HUES6 (cell line): ENCODE measurements around the gene KHDC3L.

Experiments
- H3K27ac ChIP-seq: 2 replicates; pipeline ENCODE4 v1.7.0; 2013; ENCODE audit warnings: low read depth, mild to moderate bottlenecking, low read length, inconsistent platforms
- H3K27me3 ChIP-seq: 2 replicates; pipeline ENCODE4 v1.6.1; 2013; ENCODE audit warnings: low read length; ENCODE audit not compliant: control insufficient read depth, insufficient read depth
- H3K36me3 ChIP-seq: 2 replicates; pipeline ENCODE4 v1.6.1; 2013; ENCODE audit warnings: low read length; ENCODE audit not compliant: control insufficient read depth, insufficient read depth
- H3K4me1 ChIP-seq: 2 replicates; pipeline ENCODE4 v1.6.1; 2013; ENCODE audit warnings: low read length; ENCODE audit not compliant: control insufficient read depth, insufficient read depth
- H3K4me3 ChIP-seq: 2 replicates; pipeline ENCODE4 v1.5.1; 2013; ENCODE audit warnings: low read depth, low read length
- H3K9ac ChIP-seq: one replicate; pipeline ENCODE4 v1.6.1; 2013; ENCODE audit warnings: mild to moderate bottlenecking, low read length
- H3K9me3 ChIP-seq: 2 replicates; pipeline ENCODE4 v1.6.1; 2013; ENCODE audit warnings: low read depth, low read length; ENCODE audit not compliant: control insufficient read depth, insufficient read depth

The KHDC3L gene

DNA sequence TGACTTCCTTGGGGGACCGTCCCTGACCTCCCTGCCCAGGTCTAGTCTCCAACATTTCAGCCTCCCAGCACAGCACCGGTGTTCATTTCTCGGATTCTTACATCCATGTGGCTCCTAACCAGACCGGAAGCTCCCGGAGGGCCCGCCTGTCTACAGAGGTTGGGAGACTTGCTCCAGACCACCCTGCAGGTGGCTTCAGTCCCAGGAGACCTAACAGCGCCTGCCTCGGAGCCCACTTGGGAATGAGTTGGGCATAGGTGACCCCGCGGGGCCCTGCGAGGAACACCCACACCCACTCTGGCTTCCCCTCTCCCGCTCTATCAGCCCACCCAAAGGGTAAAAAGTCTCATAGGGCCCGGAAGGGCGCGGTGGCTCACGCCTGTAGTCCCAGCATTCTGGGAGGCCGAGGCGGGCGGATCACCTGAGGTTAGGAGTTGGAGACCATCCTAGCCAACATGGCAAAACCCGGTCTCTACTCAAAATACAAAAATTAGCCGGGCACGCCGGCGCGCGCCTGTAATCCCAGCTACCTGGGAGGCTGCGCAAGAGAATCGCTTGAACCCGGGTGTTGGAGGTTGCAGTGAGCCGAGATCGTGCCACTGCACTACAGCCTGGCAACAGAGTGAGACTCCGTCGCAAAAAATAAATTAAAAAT, 13.8 kb upstream of the KHDC3L start:
- Histone ChIP-seq H3K27me3 (no peaks in the 10 kb centered on the region), H3K27ac (peak overlapping the region; percentile 82), H3K9ac (peak overlapping the region; percentile 48)

GRCh38 chr6:73349311-73349710, 13.1 kb upstream of the KHDC3L start:
- peak overlapping the region; percentile 68 for H3K9ac ChIP-seq
- 0 out of 2 replicates have a peak overlapping the region, but pooled peaks have one; percentile 34 for H3K4me3 ChIP-seq
- peaks cover 24% of the 10 kb centered on the region for H3K4me1 ChIP-seq

More for the DNA sequence above, 13.8 kb upstream of the KHDC3L start:
- Histone ChIP-seq H3K4me3 (no peak overlapping the region), H3K36me3 (no peaks in the 10 kb centered on the region), H3K4me1 (peaks cover 24% of the 10 kb centered on the region), H3K9me3 (peaks cover 6% of the 10 kb centered on the region)

GRCh38 chr6:73353636-73354593, 8.5 kb upstream of the KHDC3L start, which contains the start of gene DPPA5:
Gene DPPA5 (minus strand): TSS chr6:73354276. CDS start chr6:73354225, 51 bp downstream.
- Histone ChIP-seq H3K27ac (no peak within 1 kb of the TSS), H3K27me3 (no peaks in the 10 kb centered on the region), H3K36me3 (no peaks in the 10 kb centered on the region), H3K9ac (no peak within 1 kb of the TSS), H3K4me1 (peaks cover 14% of the 10 kb centered on the region), H3K9me3 (peaks cover 7% of the 10 kb centered on the region; the same call in 1 of the 2 replicates), H3K4me3 (no peak within 1 kb of the TSS)

More at GRCh38 chr6:73349311-73349710, 13.1 kb upstream of the KHDC3L start:
- peaks cover 10% of the 10 kb centered on the region for H3K9me3 ChIP-seq
- H3K36me3 ChIP-seq = no peaks in the 10 kb centered on the region
- H3K27ac ChIP-seq = peak overlapping the region; percentile 98
- no peaks in the 10 kb centered on the region for H3K27me3 ChIP-seq

DNA sequence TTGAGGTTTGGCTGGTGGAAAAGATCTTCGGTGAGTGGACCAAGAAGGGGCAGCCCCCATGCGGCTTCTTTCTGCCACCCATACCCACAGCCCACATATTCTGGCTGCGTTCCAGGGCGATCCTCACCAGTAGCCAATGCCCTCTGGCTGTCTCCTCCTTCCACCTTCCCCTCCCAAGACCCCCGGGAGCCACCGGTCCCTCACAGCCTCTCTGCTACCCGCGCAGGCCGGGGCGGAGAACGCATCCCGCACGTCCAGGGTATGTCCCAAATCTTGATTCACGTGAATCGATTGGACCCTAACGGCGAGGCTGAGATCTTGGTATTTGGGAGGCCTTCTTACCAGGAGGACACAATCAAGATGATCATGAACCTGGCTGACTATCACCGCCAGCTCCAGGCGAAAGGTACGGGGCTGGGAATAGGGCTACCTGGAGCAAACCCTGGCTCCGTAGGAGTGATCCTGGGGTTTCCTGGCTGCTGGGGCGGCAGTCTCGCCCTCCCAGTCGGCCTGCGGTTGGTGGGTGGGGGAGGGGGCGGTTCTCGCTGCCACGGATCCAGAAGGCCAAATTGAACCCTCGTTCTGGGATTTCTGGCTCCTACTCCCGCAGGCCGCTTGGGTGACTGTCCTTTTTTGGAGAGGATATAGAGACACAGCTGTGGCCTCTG, 545 bp downstream of the KHDC3L start:
- Histone ChIP-seq H3K4me3 (no peak overlapping the region), H3K4me1 (peaks cover 3% of the 10 kb centered on the region; the same call in 1 of the 2 replicates), H3K9ac (no peak overlapping the region), H3K36me3 (no peaks in the 10 kb centered on the region), H3K27me3 (no peaks in the 10 kb centered on the region), H3K9me3 (peaks cover 11% of the 10 kb centered on the region), H3K27ac (no peak overlapping the region)

GRCh38 chr6:73363537-73363875, 1.0 kb downstream of the KHDC3L start:
- H3K9ac ChIP-seq = no peak overlapping the region
- H3K27me3 ChIP-seq = no peaks in the 10 kb centered on the region
- H3K4me3 ChIP-seq = no peak overlapping the region
- H3K4me1 ChIP-seq = peaks cover 3% of the 10 kb centered on the region; the same call in 1 of the 2 replicates
- no peaks in the 10 kb centered on the region for H3K36me3 ChIP-seq
- no peak overlapping the region for H3K27ac ChIP-seq
- H3K9me3 ChIP-seq = peaks cover 11% of the 10 kb centered on the region

- no peak overlapping the region for H3K27ac ChIP-seq
- H3K4me3 ChIP-seq = no peak overlapping the region
- no peaks in the 10 kb centered on the region for H3K36me3 ChIP-seq
- H3K4me1 ChIP-seq = peaks cover 3% of the 10 kb centered on the region; the same call in 1 of the 2 replicates
- H3K9me3 ChIP-seq = peaks cover 11% of the 10 kb centered on the region
- H3K9ac ChIP-seq = no peak overlapping the region
- no peaks in the 10 kb centered on the region for H3K27me3 ChIP-seq
These were observed 1.7 kb downstream of the KHDC3L start for GRCh38 chr6:73364121-73364520.

- no peaks in the 10 kb centered on the region for H3K36me3 ChIP-seq
- H3K27ac ChIP-seq = no peak overlapping the region
- H3K4me1 ChIP-seq = peaks cover 3% of the 10 kb centered on the region; the same call in 1 of the 2 replicates
- no peaks in the 10 kb centered on the region for H3K27me3 ChIP-seq
- no peak overlapping the region for H3K9ac ChIP-seq
- peaks cover 11% of the 10 kb centered on the region for H3K9me3 ChIP-seq
- no peak overlapping the region for H3K4me3 ChIP-seq
These were observed 2.1 kb downstream of the KHDC3L start for GRCh38 chr6:73364549-73364948.

- Histone ChIP-seq H3K27me3 (no peaks in the 10 kb centered on the region), H3K4me3 (no peak overlapping the region), H3K36me3 (no peaks in the 10 kb centered on the region)
These were observed 5.4 kb downstream of the KHDC3L start for GRCh38 chr6:73367761-73368355.

DNA sequence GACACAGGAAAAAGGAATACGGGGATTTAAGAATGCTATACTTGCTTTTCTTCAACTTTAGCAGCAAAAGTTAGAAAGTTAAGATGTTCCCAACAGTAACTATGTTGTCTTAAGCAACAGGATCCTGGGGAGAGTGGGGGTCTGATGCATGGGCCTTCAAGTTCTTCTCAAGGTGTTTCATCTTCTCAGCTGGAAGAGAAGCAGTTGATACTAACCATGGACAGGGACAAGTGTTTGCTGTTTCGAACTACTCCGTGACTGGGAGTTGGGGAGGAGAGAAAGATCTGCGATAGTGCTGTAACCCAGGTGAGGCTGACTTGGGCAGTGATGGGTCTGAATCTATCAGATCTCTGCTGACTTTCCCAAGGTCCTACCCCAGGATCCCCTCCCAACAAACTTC, 6.2 kb downstream of the KHDC3L start:
- no peaks in the 10 kb centered on the region for H3K36me3 ChIP-seq
- H3K27ac ChIP-seq = no peak overlapping the region
- H3K9me3 ChIP-seq = 0 out of 2 replicates have a peak, but pooled peaks cover 3% of the 10 kb centered on the region
- H3K4me1 ChIP-seq = peaks cover 3% of the 10 kb centered on the region; the same call in 1 of the 2 replicates
- H3K9ac ChIP-seq = no peak overlapping the region
- H3K27me3 ChIP-seq = no peaks in the 10 kb centered on the region
- H3K4me3 ChIP-seq = no peak overlapping the region

More at GRCh38 chr6:73367761-73368355, 5.4 kb downstream of the KHDC3L start:
- Histone ChIP-seq H3K27ac (no peak overlapping the region), H3K9me3 (peaks cover 10% of the 10 kb centered on the region), H3K4me1 (peaks cover 3% of the 10 kb centered on the region; the same call in 1 of the 2 replicates), H3K9ac (no peak overlapping the region)

GRCh38 chr6:73369157-73369556, 6.7 kb downstream of the KHDC3L start:
- Histone ChIP-seq H3K9me3 (0 out of 2 replicates have a peak, but pooled peaks cover 3% of the 10 kb centered on the region), H3K4me3 (no peak overlapping the region), H3K9ac (no peak overlapping the region), H3K27me3 (no peaks in the 10 kb centered on the region), H3K36me3 (no peaks in the 10 kb centered on the region), H3K27ac (no peak overlapping the region), H3K4me1 (peaks cover 3% of the 10 kb centered on the region; the same call in 1 of the 2 replicates)
